Superior temporal gyrus (tissue), 1 donor: ENCODE results near the gene NRG3.
"Not testable (repeated sequence)": the region's sequence is repeated elsewhere in the genome, so short reads cannot be mapped to it uniquely, and the experiment has no call there.

Source experiments
- DNase-seq: peaks from one replicate; pipeline ENCODE4 v3.0.0-alpha.2; 2016; ENCODE audit errors: extremely low spot score

The NRG3 gene

DNA sequence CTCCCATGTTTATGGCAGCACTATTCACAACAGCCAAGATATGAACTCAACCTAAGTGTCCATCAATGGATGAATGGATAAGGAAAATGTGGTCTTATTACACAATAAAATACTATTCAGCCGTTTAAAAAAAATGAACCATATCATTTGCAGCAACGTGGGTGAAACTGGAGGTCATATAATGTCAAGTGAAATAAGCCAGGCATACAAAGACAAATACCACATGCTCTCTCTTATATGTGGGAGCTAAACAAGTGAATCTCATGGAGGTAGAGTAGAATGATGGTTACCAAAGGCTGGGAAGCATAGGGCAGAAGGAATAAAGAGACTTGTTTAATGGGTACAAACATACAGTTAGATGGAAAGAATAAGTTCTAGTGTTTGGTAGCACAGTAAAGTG is 699.1 kb downstream of the NRG3 start:
- no peak for DNase-seq

DNA sequence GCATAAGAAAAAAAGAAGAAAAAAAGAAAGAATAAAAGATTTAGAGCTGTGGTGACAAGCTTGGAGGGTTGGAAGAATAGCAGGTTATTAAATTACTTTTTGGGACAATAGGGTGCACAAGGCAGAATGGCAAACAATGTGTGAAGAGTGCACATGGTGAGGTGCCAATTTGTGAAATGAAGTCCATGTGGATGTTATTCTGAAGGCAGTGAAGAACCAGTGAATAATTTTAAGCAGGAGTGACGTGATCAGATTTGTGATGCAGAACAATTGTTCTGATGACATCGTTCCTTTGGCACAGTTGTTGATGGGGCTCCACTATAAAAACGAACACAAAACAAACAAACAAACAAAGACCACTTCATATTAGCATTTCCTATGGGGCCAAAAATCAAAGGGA is 700.3 kb downstream of the NRG3 start:
- DNase-seq, result no peak

DNA sequence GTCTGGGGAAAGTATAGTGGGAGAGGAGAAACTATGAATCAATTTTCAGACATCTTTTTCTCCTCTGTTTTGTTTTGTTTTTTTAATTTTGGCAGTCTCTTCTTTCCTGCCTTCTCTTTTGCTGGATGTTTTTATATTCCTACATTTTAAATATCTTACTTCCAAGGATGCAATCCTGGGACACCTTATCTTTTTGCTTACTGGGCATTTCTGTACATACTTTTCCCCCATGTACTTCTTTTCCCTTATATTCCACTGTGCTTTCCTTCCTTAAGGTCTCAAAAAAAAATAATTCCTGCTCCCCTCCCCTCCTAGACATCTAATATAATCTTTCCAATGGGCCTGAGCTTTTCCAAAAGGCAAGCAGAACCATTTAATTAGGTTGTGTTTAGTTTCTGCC is 701.1 kb downstream of the NRG3 start:
- no peak for DNase-seq

DNA sequence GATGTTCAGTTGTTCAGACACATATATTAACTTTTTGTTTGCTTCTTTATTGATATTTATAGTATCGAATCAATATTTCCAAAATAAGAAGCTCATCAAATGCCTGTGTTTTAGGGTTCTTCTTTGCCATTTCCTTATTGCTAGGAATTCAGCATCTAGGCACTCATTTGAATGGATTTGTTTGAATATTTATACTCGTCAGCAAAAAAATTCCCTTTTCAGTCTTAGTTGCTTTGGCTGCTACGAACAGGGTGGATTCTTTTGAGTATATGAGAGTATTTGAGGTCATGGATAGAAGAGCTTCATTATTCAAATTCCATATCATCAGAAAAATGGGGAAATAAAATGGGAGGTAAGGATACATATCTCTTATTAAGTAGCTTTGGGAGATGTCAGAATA is 706.9 kb downstream of the NRG3 start:
- no peak for DNase-seq

DNA sequence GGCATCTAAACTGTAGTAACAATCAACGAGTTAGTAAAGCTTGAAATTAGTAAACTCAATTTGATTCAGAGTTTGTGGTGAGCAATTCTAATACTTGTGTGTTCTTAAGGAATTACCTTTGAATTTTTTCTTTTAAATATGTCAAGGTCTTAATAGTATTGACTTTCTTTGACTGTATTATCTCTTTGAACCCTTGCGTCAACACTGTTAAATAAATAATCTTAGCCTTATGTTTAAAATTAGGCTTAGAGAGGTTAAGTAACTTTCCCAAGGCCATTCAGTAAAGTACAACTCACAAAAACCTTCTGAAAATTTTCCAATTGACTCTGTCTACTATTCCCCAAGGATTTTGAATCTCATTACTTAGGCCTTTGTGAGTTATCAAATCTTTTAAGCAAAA is 716.4 kb downstream of the NRG3 start:
- no peak for DNase-seq

DNA sequence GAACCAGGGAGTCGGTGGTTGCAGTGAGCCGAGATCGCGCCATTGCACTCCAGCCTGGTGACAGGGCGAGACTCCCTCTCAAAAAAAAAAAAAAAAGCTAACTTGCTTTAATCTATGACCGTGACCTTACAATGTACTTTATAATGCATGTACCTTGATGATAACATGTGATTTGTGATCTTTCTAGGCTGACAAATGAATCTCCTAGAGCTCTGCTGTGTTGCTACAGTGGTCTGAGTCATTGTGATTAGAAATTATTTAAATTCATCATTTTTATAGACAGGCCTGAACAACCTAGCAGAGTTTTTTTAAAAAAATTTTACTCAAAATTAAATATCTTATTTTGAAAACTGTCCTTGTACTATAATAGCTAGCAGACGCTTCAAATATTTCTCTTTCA is 722.8 kb downstream of the NRG3 start:
- DNase-seq, result no peak

DNA sequence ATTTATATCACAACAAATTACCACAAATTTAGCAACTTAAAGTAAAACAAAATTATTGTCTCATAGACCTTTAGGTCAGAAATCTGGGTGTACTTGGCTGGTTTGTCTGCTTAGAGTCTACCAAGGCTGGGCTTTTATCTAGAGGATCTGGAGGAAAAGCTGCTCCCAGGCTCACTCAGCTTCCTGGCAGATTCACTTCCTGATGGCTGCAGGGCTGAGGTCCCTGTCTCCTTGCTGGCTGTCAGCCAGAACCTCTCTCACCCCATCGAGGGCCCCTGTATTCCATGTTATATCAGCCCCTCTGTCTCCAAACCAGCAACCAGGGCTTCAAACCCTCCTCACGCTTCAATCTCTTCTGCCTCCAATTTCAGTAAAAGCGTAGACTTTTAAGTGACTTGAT is 734.9 kb downstream of the NRG3 start:
- DNase-seq, result no peak

DNA sequence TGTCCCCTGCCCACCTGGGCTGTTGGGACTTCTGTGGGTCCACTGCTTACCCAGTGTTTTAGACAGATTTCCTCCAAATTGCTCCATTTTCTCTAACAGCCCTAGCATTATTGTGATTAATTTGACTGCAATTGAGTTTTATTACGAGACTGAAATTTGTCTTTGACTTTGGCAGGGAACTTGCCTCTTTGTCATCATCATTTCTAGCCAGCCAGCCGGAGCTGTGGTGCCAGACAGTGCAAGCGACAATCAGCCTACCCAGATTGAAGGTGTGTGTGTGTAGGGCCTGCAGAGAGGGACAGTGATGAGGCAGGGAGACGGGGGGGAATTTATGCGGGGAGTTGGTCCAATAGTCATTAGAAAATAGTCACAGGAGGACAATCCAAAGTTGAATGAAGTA is 743.0 kb downstream of the NRG3 start:
- DNase-seq, result no peak

DNA sequence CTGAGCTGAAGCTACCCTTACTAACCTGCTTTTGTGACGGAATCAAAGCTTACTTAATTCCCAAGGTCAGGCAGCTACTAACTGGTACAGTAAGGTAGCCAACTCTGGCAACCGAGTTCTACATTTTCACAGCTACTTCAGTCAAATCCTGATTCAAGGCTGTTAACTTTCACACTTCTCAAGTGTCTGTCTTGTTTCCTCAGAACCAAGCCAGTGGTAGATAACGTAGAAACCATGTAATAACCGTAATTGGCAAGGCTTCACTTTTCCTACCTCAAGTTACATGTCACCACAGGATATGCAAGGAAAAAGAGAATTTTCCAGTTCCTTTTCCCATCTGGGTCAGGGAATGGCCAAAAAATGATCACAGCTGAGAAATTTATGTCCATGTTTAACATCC is 746.7 kb downstream of the NRG3 start:
- no peak for DNase-seq

DNA sequence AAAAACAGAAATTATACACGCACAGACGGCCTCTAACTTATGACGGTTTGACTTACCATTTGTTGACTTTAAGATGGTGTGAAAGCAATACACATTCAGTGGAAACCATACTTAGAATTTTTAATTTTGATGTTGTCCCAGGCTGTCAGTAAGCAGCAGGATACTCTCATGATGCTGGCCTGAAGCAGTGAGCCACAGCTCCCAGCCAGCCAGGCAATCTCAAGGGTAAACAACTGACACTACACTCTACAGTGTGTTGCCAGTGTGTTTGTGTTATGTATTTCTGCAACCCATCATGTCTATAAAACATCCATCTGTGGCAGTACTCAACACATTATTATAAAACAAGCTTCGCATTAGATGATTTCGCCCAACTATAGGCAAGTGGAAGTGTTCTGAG is 747.5 kb downstream of the NRG3 start:
- no peak for DNase-seq

DNA sequence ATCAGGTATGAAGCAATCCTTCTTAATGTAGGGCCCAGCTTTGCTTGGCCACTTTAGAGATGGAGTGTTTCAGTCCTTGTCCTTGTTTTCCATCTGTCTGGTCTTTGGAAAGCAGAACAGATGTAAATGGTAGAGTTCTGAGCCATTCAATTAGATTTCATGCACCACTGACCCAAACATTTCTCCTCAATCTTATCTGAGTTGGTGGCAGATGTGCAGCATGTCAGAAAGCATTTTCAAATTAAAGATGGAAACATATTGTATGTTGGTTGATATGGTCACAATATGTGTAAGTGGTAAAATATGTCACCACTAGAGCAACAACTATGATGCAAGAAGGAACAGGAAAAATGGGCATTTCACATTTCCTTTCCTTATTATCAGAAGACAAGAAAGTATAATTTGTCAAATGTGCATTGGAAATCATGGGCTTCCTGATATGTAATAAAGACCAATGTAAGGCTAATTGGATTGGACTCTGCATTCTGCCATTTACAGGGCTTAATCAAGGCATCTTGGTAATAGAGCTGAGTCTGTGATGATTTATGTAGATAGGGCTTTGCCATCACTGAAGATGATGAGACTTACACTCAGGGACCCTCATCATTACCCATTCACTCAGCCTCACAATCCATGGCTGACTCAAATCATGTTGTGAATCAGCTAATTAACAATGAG is 750.7 kb downstream of the NRG3 start:
- no peak for DNase-seq

DNA sequence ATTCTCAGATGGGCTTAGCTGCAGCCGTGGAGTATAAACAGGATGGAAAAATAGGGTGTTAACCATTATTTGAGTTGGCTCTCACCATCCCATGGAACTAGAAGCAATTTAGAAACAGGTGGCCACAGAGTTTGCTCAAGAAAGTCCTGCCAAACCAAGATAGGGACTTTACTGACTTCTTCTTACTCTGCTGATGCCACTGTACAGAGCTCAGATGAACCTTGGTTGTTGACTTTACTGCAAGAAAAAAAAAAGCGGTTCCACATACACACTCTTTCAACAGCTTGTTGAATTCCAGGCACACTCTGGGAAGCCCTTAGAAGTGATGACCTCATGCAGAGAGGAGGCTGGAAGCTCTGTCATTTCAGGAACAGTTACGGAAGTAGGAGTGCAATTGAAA is 753.4 kb downstream of the NRG3 start:
- DNase-seq, result no peak

DNA sequence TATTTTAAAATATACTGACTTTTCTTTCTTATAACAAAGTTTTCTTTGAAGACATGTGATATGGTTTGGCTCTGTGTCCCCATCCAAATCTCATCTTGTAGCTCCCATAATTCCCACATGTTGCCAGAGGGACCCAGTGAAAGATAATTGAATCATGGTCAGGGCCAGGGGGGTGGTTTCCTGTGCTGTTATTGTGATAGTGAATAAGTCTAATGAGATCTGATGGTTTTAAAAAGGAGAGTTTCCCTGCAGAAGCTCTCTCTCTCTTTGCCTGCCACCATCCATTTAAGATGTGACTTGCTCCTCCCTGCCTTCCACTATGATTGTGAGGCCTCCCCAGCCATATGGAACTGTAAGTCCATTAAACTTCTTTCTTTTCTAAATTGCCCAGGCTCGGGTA is 768.1 kb downstream of the NRG3 start:
- no peak for DNase-seq

DNA sequence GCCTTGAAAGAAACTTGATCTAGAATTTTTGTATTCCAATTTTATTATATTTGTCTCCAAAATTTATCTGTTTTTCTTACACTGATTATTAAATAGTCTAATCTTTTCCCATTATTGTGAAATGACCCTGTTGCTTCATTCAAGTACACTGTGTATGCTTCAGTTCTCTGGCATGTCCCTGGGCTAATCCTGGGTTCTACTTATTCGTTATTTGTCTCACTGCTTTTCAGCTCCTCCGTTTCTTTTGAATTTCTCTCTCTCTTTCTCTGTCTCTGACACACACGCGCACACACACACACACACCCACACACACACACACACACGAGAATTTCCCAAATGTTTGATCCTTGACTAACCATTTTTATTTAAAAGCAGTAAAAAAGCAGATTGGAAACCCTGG is 768.6 kb downstream of the NRG3 start:
- DNase-seq, result no peak

DNA sequence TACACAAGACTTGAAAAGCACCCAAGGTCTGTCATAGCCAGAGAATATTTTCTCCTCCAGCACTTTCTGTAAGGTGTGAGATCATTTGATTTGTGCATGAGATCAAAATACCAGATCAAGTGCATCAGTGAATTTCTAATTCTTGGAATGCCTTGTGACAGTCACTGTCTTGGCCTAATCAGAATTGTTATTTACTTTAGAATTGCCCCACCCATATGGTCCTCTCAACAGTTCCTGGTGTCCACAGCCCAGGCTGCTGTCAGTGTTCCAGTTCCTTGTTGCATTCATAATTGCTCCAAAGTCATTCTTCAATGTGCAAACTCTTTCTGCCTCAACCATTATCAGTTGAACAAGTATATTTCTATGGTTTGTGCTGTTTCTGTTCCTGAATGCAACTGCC is 770.2 kb downstream of the NRG3 start:
- DNase-seq, result no peak

DNA sequence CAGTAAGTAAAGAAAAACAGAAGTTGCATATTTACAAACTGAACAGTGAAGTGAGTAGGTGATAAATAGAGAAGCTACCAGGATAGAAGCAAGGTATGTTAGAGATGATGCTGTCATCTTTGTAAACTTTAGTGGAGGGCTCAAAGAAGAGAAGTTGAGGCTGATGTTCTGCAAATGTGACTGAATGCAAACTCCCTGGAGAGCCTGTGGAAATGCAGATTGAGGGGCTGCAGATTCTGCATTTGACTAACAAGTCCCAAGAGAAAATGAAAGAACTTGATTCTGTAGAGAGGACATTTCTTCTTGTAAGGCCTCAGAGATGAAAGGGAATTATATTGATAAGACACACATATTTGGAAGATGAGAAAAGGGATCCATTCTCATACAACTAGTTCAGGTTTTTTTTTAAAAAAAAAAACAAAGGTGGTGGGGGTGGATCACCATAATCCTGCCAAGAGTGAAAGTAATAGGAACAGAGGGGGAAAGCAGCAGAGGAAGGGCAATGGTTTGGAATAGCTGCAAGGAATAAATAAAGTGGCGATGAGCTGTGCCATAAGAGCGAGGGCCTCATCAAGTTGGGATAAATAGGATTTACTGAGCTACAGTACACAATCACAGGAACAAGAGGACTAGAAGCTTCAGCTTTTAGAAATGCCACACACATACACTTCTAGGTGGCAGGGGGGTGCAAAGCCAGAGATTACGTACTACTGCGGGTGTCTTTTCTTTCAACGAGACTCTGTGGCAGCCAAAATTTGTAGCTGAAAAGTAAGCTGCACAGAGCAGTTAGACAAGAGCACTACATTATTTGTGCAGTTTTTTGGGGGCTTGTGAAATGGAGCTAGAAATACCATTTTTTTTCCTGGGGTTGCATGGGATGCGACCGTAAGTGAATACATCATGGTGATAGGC is 778.5 kb downstream of the NRG3 start:
- DNase-seq, result no peak

DNA sequence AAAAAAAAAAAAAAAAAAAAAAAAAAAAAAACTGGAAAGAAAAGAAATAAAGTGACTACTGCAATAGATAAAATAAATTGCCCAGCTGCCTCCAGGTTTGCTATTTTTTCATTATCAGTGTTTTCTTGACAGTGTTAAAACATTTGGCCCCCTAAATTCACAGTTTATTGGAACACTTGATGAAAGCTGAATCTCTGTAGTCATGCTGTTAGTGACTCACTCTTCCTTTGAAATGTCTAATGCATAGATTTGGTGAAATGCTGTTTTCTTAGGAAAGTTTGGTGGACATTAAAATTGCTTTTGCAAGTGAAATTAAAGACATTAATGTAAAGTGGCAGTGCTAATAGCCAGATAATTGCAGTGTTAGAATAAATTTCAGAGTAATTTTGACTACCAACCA is 785.2 kb downstream of the NRG3 start:
- no peak for DNase-seq

DNA sequence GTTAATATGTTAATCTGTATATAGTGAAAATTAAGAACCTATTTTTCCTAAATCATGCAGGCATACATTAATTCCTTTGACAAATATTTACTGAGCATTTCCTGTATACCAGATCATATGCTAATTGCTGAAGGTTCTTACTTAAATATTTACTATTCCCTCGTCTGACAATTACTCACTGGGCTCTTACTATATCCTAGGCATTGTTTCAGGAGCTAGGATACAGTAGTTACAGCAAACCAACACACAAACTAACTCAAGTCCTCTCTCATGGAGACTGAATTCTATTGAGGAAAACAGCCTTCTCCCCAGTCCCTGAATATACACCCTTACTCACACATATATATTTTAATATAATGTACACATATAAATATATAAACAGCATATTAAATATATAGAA is 786.0 kb downstream of the NRG3 start:
- DNase-seq, result no peak

DNA sequence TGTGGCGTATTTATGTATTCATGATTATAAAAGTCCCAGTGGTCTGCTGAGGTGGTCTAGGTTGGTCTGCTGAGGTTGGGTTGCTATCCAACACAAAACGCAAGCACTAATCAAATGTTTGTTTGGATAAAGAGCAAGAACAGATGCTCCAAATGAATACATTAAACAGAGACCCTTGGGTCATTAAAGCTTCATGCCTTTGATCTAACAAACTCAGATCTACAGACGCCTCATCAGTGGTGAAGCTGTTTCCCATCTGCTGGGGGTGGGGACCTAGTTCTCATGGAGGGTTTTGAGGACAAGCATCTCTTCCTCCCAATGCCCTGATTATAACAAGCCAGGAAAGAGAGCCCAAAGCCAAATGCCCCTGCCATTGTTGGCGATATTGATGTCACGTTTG is 786.7 kb downstream of the NRG3 start:
- no peak for DNase-seq

DNA sequence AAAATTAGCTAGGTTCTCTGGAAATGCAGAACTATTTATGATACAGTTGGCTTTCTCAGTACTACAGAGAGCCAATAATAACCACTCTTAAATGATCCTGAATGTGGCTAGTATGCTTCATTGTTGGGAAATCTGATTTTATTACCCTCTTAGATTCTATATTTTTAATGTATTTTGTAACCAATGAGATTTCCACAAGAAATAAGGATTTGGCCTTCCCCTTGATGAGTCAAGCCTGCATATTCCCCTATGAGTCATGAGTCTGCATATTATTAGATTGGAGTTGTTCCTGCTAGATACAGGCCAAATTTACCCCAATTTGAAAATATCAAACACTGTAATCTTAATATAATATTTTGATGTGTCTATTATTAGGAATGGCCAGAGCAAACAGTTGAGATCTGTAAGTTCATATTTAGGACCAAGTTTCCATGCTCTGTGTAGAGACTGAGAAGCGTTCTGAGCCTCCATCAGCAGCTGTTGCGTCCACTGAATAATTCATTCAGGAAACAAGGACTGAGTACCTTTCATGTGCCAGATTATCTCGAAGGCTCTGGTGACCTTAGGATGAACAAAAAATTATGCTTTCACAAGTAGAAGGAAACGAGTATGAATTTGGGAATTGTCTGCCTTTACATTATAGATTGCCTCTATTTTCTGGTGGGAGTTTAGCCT is 793.4 kb downstream of the NRG3 start:
- DNase-seq, result no peak

DNA sequence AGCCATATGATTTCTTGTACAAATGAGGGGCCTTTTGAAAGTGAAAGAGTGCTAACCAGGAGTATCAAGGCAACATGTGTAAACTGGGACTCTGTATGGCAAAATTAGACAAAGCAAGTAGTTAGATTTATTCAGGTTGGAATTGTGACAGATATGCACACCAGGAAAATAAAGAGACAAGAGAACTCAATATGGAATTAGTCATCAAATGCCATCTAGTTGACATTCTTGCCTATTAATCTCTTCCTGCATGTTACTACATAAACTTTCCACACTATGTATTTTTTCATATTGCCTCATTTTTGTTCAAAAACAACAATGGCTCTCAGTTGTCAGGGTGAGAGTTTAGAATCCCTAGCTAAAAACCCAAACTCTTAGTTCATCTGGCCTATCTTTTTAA is 799.0 kb downstream of the NRG3 start:
- DNase-seq, result no peak

DNA sequence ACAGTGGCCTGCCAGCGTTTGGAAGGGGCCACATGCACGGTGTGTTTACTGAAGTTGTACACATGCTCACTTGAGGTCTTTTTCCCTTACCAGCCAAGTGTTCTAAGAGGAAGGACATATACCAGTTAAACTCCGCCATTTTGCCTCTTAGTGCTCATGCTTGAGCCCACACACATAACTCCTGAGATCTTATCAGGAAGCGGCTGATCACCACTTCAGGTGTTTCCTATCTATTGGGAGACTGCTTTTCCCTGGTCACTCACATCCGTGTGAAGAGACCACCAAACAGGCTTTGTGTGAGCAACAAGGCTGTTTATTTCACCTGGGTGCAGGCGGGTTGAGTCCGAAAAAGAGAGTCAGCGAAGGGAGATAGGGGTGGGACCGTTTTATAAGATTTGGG is 802.9 kb downstream of the NRG3 start:
- DNase-seq, result not testable (repeated sequence)

DNA sequence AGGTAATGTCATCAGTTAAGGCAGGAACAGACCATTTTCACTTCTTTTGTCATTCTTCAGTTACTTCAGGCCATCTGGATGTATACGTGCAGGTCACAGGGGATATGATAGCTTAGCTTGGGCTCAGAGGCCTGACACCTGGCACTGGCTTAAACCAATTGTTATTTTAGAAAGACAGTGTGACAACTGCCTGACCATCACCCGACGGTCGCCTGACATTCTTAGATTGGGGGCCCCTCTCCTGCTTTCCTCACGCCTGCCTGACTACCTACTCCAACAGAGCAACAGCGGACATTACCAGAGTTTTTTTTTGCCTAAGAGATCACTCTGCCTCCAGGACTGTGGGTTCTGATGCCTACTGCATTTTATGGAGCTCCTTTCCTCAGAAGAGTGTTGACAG is 803.5 kb downstream of the NRG3 start:
- not testable (repeated sequence) for DNase-seq
